SU-DHL-6 (cell line): ENCODE measurements around the gene ENTPD8.

Experiments used
- H2AFZ ChIP-seq: fragments of 200-600 bp; sonication (generic); 2 replicates; pipeline ENCODE4 v1.6.1; 2014; ENCODE audit warnings: low read depth, mild to moderate bottlenecking, moderate library complexity, mixed read lengths, antibody characterized with exemption, low read length; ENCODE audit not compliant: severe bottlenecking
- H3F3A ChIP-seq: fragments of 200-600 bp; shearing (Covaris generic); 2 replicates; pipeline ENCODE4 v1.6.0; 2016; ENCODE audit warnings: antibody characterized with exemption, mild to moderate bottlenecking; ENCODE audit not compliant: insufficient read depth
- H3K27ac ChIP-seq: fragments of 200-600 bp; sonication (generic); 2 replicates; pipeline ENCODE4 v1.5.1; 2016; ENCODE audit warnings: low read depth, mild to moderate bottlenecking, low read length, moderate library complexity, mixed read lengths
- H3K27me3 ChIP-seq: fragments of 200-600 bp; sonication (generic), shearing (Covaris generic); 2 replicates; pipeline ENCODE4 v1.6.0; 2014; ENCODE audit warnings: mild to moderate bottlenecking, low read length
- H3K36me3 ChIP-seq: fragments of 200-600 bp; sonication (generic); 2 replicates; pipeline ENCODE4 v1.6.1; 2014; ENCODE audit warnings: mild to moderate bottlenecking, low read length, mixed read lengths
- H3K4me2 ChIP-seq: fragments of 300-600, 200-600 bp; shearing (Covaris generic), sonication (generic); 2 replicates; pipeline ENCODE4 v1.6.0; 2014; ENCODE audit warnings: low read length, low read depth, mild to moderate bottlenecking; ENCODE audit not compliant: poor library complexity, severe bottlenecking
- H3K4me3 ChIP-seq: fragments of 200-600 bp; sonication (generic); 2 replicates; pipeline ENCODE4 v1.5.1; 2014; ENCODE audit warnings: antibody characterized with exemption, low read length, mild to moderate bottlenecking, mixed read lengths; ENCODE audit not compliant: insufficient read depth, poor library complexity, severe bottlenecking
- H3K79me2 ChIP-seq: fragments of 200-600 bp; sonication (generic); 2 replicates; pipeline ENCODE4 v1.6.1; 2014; ENCODE audit warnings: mild to moderate bottlenecking, low read length, moderate library complexity; ENCODE audit not compliant: insufficient read depth
- H3K9ac ChIP-seq: fragments of 200-600 bp; sonication (generic); 2 replicates; pipeline ENCODE4 v1.7.0; 2014; ENCODE audit warnings: mild to moderate bottlenecking, low read length
- H3K9me2 ChIP-seq: fragments of 200-600 bp; sonication (generic); replicated peaks from 2 replicates; pipeline ENCODE4 v1.6.1; 2014; ENCODE audit warnings: low read length; ENCODE audit not compliant: insufficient read depth
- H3K9me3 ChIP-seq: fragments of 200-600 bp; sonication (generic); 2 replicates; pipeline ENCODE4 v1.6.1; 2014; ENCODE audit warnings: low read length, mixed read lengths; ENCODE audit not compliant: insufficient read depth
- H4K20me1 ChIP-seq: fragments of 200-600 bp; sonication (generic); 2 replicates; pipeline ENCODE4 v1.6.1; 2014; ENCODE audit warnings: low read depth, mild to moderate bottlenecking, antibody characterized with exemption, low read length, moderate library complexity, mixed read lengths
- EZH2phosphoT487 ChIP-seq: fragments of 200-600 bp; sonication (generic), shearing (Covaris generic); conservative IDR thresholded peaks from 2 replicates; pipeline ENCODE4 v1.6.1; 2018; ENCODE audit warnings: mild to moderate bottlenecking, antibody characterized with exemption, low read length, moderate library complexity, mixed read lengths
- TF ChIP-seq, protein P1 (sequence below): fragments of 200-600 bp; sonication (generic); IDR thresholded peaks from one replicate; pipeline ENCODE4 v1.5.1; 2017; ENCODE audit warnings: antibody characterized with exemption, mild to moderate bottlenecking, low read length, moderate library complexity; ENCODE audit not compliant: insufficient read depth, poor library complexity, severe bottlenecking

Gene ENTPD8

GRCh38 chr9:137457406-137458193, 16.4 kb upstream of the ENTPD8 start:
- H4K20me1 ChIP-seq: no peaks in the 10 kb centered on the region
- no peaks in the 10 kb centered on the region for H3K27me3 ChIP-seq
- no peak for TF ChIP-seq EZH2phosphoT487
- TF ChIP-seq, protein P1, sequence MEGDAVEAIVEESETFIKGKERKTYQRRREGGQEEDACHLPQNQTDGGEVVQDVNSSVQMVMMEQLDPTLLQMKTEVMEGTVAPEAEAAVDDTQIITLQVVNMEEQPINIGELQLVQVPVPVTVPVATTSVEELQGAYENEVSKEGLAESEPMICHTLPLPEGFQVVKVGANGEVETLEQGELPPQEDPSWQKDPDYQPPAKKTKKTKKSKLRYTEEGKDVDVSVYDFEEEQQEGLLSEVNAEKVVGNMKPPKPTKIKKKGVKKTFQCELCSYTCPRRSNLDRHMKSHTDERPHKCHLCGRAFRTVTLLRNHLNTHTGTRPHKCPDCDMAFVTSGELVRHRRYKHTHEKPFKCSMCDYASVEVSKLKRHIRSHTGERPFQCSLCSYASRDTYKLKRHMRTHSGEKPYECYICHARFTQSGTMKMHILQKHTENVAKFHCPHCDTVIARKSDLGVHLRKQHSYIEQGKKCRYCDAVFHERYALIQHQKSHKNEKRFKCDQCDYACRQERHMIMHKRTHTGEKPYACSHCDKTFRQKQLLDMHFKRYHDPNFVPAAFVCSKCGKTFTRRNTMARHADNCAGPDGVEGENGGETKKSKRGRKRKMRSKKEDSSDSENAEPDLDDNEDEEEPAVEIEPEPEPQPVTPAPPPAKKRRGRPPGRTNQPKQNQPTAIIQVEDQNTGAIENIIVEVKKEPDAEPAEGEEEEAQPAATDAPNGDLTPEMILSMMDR: no peak
- no peaks in the 10 kb centered on the region for H3K9me3 ChIP-seq
- no peaks in the 10 kb centered on the region for H3K9me2 ChIP-seq
- H3F3A ChIP-seq: no peaks in the 10 kb centered on the region
- H3K9ac ChIP-seq: no peak overlapping the region
- H2AFZ ChIP-seq: no peak overlapping the region
- no peak overlapping the region for H3K27ac ChIP-seq
- H3K4me3 ChIP-seq: no peak overlapping the region
- H3K79me2 ChIP-seq: no peaks in the 10 kb centered on the region; the same call in 1 of the 2 replicates
- H3K36me3 ChIP-seq: no peaks in the 10 kb centered on the region
- no peak overlapping the region for H3K4me2 ChIP-seq

DNA sequence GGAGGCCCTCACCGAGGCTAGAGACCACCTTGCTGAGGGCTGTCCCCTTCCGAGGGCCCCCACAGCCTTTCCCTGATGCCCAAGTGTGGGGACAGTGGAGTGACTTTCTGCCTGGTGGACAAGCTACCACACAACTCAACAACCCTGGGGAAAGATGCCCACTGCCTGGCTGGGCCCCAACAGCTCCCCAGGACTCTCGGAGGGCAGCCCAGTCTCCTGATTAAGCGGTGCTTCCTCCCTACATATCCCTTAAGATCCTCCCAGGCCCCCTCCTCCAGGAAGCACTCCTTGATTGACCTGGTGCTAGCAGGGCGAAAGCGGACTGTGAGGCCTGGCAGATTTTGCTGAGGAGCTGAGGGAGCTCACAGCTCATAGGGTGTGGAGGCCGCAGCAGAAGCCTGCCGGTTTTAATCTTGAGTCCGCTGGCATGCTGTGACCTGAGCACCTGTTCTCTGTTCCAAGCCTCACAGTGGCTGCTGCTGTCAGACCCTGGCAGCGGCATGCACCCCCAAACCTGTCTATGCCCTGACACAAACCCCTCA, 15.8 kb upstream of the ENTPD8 start:
- TF ChIP-seq, protein P1: no peak
- no peak for TF ChIP-seq EZH2phosphoT487
- no peak overlapping the region for H3K4me3 ChIP-seq
- no peak overlapping the region for H3K4me2 ChIP-seq
- H3K9me2 ChIP-seq: no peaks in the 10 kb centered on the region
- no peaks in the 10 kb centered on the region for H4K20me1 ChIP-seq
- no peaks in the 10 kb centered on the region for H3F3A ChIP-seq
- no peak overlapping the region for H3K9ac ChIP-seq
- H3K27me3 ChIP-seq: no peaks in the 10 kb centered on the region
- H3K79me2 ChIP-seq: no peaks in the 10 kb centered on the region; the same call in 1 of the 2 replicates
- no peaks in the 10 kb centered on the region for H3K9me3 ChIP-seq
- no peak overlapping the region for H2AFZ ChIP-seq
- no peak overlapping the region for H3K27ac ChIP-seq
- H3K36me3 ChIP-seq: no peaks in the 10 kb centered on the region

DNA sequence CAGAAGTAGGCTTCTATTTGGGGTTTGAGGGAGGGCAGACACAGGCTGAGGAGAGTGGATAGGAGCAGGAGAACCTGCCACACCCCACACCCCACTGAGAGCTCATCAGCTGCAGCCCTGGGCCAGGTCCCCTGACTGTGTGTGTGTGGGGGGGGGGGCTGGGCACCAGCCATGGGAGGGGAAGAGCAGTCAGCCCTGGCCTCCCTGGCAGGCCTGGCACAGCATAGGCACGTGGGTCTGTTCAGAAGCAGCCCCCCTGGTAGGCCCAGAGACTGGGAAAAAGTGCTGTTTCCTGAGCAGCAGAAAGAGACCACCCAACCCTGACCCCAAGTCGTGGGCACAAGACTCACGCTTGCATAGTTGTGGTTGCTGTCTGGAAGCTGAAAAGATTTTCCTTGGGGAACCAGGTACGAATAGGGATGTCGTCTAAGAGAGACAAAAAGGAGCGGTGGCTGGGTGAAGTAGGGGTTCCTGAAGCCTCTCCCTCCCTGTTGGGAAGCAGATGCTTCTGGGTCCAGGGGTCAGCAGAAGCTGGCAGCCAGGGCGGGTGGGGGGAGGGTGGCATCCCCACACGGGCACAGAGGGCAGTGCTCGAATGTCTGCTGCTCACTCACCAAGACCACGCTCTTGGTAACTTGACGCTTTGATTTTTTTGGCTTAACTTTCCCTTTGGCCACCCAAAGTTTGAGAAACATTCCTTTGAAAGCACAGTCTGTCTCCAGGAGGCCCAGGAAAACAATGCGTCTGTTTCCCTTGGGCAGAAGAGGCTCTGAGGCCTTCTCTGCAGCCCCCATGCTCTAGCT, 15.1 kb upstream of the ENTPD8 start:
- no peaks in the 10 kb centered on the region for H3K9me2 ChIP-seq
- no peak overlapping the region for H2AFZ ChIP-seq
- H3K9ac ChIP-seq: no peak overlapping the region
- no peaks in the 10 kb centered on the region for H3K36me3 ChIP-seq
- no peak overlapping the region for H3K4me3 ChIP-seq
- H3K9me3 ChIP-seq: no peaks in the 10 kb centered on the region
- TF ChIP-seq, protein P1: no peak
- H3K79me2 ChIP-seq: no peaks in the 10 kb centered on the region; the same call in 1 of the 2 replicates
- no peak overlapping the region for H3K4me2 ChIP-seq
- no peaks in the 10 kb centered on the region for H4K20me1 ChIP-seq
- no peaks in the 10 kb centered on the region for H3F3A ChIP-seq
- H3K27me3 ChIP-seq: no peaks in the 10 kb centered on the region
- H3K27ac ChIP-seq: no peak overlapping the region
